GM19035 (cell line): ENCODE data around the gene HSD11B2.

ENCODE experiments used
- ATAC-seq: cut with Tn5 transposase; IDR thresholded peaks from one replicate; pipeline ENCODE4 v1.9.1; 2021; ENCODE audit not compliant: unreplicated experiment

The HSD11B2 gene

DNA sequence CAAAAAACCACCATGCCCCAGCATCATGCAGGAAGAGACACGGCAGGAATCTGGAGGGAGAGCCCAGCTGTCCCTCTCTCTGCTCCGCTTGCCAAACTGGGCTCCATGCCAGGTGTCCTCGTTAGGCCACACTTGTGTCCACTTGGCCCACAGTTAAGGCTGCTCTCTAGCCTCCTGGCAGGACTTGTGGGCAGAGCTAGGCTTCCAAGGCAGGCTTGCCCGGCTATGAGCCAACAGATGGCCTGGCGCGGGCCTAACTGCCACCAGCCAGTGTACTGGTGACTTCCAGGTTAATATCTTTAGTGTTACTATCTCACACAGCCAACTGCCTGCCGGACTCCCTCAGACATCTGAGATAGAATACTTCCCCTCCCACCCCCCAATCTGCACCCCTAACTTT, 39.4 kb downstream of the HSD11B2 start:
- ATAC-seq = no peak

- no peak for ATAC-seq
Measured at GRCh38 chr16:67471758-67472384, 41.0 kb downstream of the HSD11B2 start.

GRCh38 chr16:67474551-67475455, 43.9 kb downstream of the HSD11B2 start:
- no peak for ATAC-seq

GRCh38 chr16:67477960-67478554, 47.1 kb downstream of the HSD11B2 start:
- ATAC-seq = no peak

GRCh38 chr16:67480833-67481560, 50.1 kb downstream of the HSD11B2 start, which contains the start of gene ATP6V0D1:
TSS of gene ATP6V0D1 (minus strand) at chr16:67481157. CDS start at chr16:67481086, 71 bp downstream.
- peak; percentile 90 for ATAC-seq

GRCh38 chr16:67481561-67482232, 50.8 kb downstream of the HSD11B2 start:
- no peak for ATAC-seq

DNA sequence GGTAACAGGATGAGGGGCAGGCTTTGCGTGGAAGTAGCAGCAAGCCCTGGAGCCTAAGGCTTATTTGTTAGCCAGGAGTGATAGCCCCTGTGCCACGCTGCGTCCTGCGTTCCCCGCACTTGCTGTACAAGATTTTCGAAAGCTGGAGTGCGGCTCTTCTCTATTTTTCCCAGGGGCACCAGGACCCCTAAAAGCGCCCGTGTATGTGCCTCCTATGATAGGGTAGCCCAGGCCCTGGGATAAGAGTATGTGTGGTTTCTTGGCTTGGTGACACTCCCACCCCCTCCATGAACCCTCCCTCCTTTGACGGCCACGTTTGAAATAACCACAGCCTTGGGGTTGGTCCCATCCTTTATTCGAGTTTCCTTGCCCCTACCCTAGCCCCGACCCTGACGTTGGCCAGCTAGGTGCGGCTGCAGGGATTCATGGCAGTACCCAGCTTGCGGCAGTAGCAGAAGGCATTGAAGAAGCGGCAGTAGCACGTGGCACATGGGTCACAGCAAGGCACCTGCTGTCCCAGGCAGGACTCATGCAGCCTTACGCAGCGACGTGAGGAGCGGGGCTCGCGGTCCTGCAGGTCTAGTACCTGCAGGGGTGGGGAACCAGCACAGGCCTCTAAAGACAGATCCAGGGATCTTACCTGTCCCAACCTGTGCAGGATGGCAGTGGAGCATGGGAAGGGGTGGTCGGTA, 51.5 kb downstream of the HSD11B2 start:
- ATAC-seq = no peak

DNA sequence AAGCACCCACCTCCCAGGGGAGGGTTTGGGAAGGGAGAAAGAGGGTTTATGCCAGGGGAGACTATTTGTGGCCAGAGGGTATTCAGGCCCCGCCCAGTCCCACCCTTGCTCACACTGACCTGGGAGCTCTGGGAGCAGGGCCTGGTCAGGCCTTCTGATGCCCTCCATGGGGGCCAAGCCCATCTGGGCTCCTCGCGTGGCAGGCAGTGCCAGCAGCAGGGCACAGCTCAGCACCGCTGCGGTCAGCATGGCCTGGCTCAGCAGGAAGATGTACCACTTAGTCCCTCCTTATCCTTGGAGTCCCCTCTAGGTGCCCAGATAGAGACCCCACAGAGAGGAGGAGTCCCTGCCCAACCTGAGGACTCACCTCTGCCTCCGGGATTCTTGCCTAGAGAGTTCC, 52.2 kb downstream of the HSD11B2 start, which contains the start of gene AGRP:
TSS of gene AGRP (minus strand) at position 398 of the 400 bp plus-strand sequence. CDS start at position 249, 149 bp downstream.
- no peak for ATAC-seq

- no peak for ATAC-seq
Measured at GRCh38 chr16:67483731-67484525, 53.0 kb downstream of the HSD11B2 start.

GRCh38 chr16:67486805-67487204, 55.9 kb downstream of the HSD11B2 start:
- ATAC-seq = no peak
